ENCODE data around the gene TTC16.
A peak's percentile ranks its signal among the peaks of the same experiment; 100 is the strongest.
"Not testable (repeated sequence)": the region's sequence is repeated elsewhere in the genome, so short reads cannot be mapped to it uniquely, and the experiment has no call there.

Gene TTC16

GRCh38 chr9:127767410-127767809, 51.5 kb downstream of the TTC16 start:
- no peak for DNase-seq (ENCODE audit: low read depth, low spot score)

- DNase-seq (ENCODE audit: low read depth, low spot score): peak; percentile 63
Observed at GRCh38 chr9:127767909-127768331, 52.0 kb downstream of the TTC16 start.

- no peak for DNase-seq (ENCODE audit: low read depth, low spot score)
Observed at GRCh38 chr9:127768698-127769097, 52.8 kb downstream of the TTC16 start.

GRCh38 chr9:127769101-127769500, 53.2 kb downstream of the TTC16 start:
- no peak for DNase-seq (ENCODE audit: low read depth, low spot score)

GRCh38 chr9:127769929-127770582, 54.2 kb downstream of the TTC16 start:
- DNase-seq (ENCODE audit: low read depth, low spot score): no peak

GRCh38 chr9:127770583-127770904, 54.7 kb downstream of the TTC16 start:
- no peak for DNase-seq (ENCODE audit: low read depth, low spot score)

GRCh38 chr9:127770905-127771569, 55.2 kb downstream of the TTC16 start:
- peak; percentile 99 for DNase-seq (ENCODE audit: low read depth, low spot score)

GRCh38 chr9:127771570-127772189, 55.8 kb downstream of the TTC16 start:
- DNase-seq (ENCODE audit: low read depth, low spot score): no peak

GRCh38 chr9:127772603-127773002, 56.7 kb downstream of the TTC16 start:
- DNase-seq (ENCODE audit: low read depth, low spot score): no peak

GRCh38 chr9:127773272-127773671, 57.4 kb downstream of the TTC16 start:
- no peak for DNase-seq (ENCODE audit: low read depth, low spot score)

GRCh38 chr9:127773981-127774380, 58.1 kb downstream of the TTC16 start:
- no peak for DNase-seq (ENCODE audit: low read depth, low spot score)

GRCh38 chr9:127776195-127776923, 60.5 kb downstream of the TTC16 start:
- DNase-seq (ENCODE audit: low read depth, low spot score): no peak

- DNase-seq (ENCODE audit: low read depth, low spot score): no peak
Observed at GRCh38 chr9:127776924-127777289, 61.0 kb downstream of the TTC16 start.

- DNase-seq (ENCODE audit: low read depth, low spot score): no peak
Observed at GRCh38 chr9:127777368-127777980, 61.6 kb downstream of the TTC16 start.

GRCh38 chr9:127778280-127779135, 62.6 kb downstream of the TTC16 start, which contains the start of gene SH2D3C:
TSS of gene SH2D3C (minus strand) at chr9:127778666. CDS start at chr9:127778627, 39 bp downstream.
- no peak for DNase-seq (ENCODE audit: low read depth, low spot score)

- no peak for DNase-seq (ENCODE audit: low read depth, low spot score)
Observed at GRCh38 chr9:127779136-127779981, 63.5 kb downstream of the TTC16 start.

- no peak for DNase-seq (ENCODE audit: low read depth, low spot score)
Observed at GRCh38 chr9:127780126-127780885, 64.4 kb downstream of the TTC16 start.

- DNase-seq (ENCODE audit: low read depth, low spot score): not testable (repeated sequence)
Observed at GRCh38 chr9:127780909-127781308, 65.0 kb downstream of the TTC16 start.
